Kidney (tissue), 14 donors: Measurements from ENCODE around the gene PPP1R3G. TPM values are rescaled to one million over a fixed set of nuclear protein-coding genes. Genes with fewer than 3 reads are reported as not detected.

Experiments used
- DNase-seq, 5 donors: peaks; one replicate each; pipeline ENCODE4 v3.0.0-alpha.2; 2013 to 2020
- FAIRE-seq: peaks from 2 replicates; lab custom pipeline; 2012; peaks lifted over from hg19 to GRCh38; lab: Jason Lieb, UNC
- H3K27ac ChIP-seq, 2 donors: one replicate each; pipeline ENCODE4 v1.7.0; 2013; ENCODE audit warnings: low read depth in 2 of 2, low read length in 2 of 2, inconsistent platforms in 1 of 2
- H3K27me3 ChIP-seq: one replicate; pipeline ENCODE4 v1.7.1; 2013; ENCODE audit warnings: low read length, inconsistent platforms; ENCODE audit not compliant: control insufficient read depth, insufficient read depth
- H3K36me3 ChIP-seq, 3 donors: one replicate each; pipeline versions ENCODE4 v1.7.0 to v1.7.1; 2013; ENCODE audit warnings: low read length in 3 of 3, control low read depth in 1 of 3, inconsistent platforms in 1 of 3; ENCODE audit not compliant: insufficient read depth in 3 of 3, control insufficient read depth in 2 of 3
- H3K4me1 ChIP-seq, 3 donors: one replicate each; pipeline versions ENCODE4 v1.7.0 to v1.7.1; 2013; ENCODE audit warnings: low read length in 3 of 3, inconsistent platforms in 1 of 3, low read depth in 1 of 3; ENCODE audit not compliant: control insufficient read depth in 2 of 3, insufficient read depth in 2 of 3
- H3K4me3 ChIP-seq, 3 donors: one replicate each; pipeline versions ENCODE4 v1.7.0 to v1.8.1; 2013; ENCODE audit warnings: low read length in 3 of 3, control low read depth in 1 of 3, inconsistent platforms in 1 of 3
- H3K9ac ChIP-seq, 3 donors: one replicate each; pipeline versions ENCODE4 v1.7.0 to v1.7.1; 2013; ENCODE audit warnings: low read length in 3 of 3, control low read depth in 1 of 3, inconsistent platforms in 1 of 3
- H3K9me3 ChIP-seq, 3 donors: one replicate each; pipeline versions ENCODE4 v1.7.0 to v1.7.1; 2013; ENCODE audit warnings: low read length in 3 of 3, control low read depth in 1 of 3, inconsistent platforms in 1 of 3; ENCODE audit not compliant: control insufficient read depth in 2 of 3, insufficient read depth in 1 of 3
- CTCF ChIP-seq: IDR thresholded peaks from 3 replicates; pipeline ENCODE4 v1.5.1; 2012; ENCODE audit warnings: mild to moderate bottlenecking, moderate library complexity, borderline replicate concordance; ENCODE audit not compliant: insufficient read depth; ENCODE audit errors: extremely low read depth
- intact Hi-C: fragments of 100-400 bp; cut with DNase I; formaldehyde crosslinking; loops from one replicate; pipeline ENCODE4 v1.11.1; 2022
- polyA plus RNA-seq: library from polyadenylated mRNA; stranded (reverse); fragments of 350-450 nt; fragmentation: Illumina TruSeq; extraction: RNeasy Lipid Tissue Mini Kit (QIAGEN cat#74804); gene quantifications from one replicate; pipeline ENCODE4 v1.2.3, GENCODE V29; 2014; ENCODE audit warnings: low read depth, low replicate concordance; ENCODE audit not compliant: insufficient read depth
- total RNA-seq: library from RNA; stranded (reverse); fragmentation: NEBNext Ultra II Directional; extraction: Animal tissue kit (Norgen Biotek cat#: 25700); gene quantifications from one replicate; pipeline ENCODE4 v1.2.1, GENCODE V29; 2021
- donor health status: control.
- donor health status: control.
- donor health status: control.
- donor health status: control.
- donor health status: control.
- donor health status: DM: yes; HTN: yes; CAD: no.
- donor health status: Normal renal cell carcinoma (clear cell type).

PPP1R3G gene
- total and polyA plus RNA-seq, 2 donors from 2014 or later = 0.49 to 1.9 TPM

GRCh38 chr6:5076931-5077330, 8.2 kb upstream of the PPP1R3G start:
- intact Hi-C loops = no loop called here

GRCh38 chr6:5078121-5078669, 6.9 kb upstream of the PPP1R3G start:
- FAIRE-seq (no peak), DNase-seq (no peak)
- H3K9ac ChIP-seq = no peak overlapping the region
- H3K36me3 ChIP-seq = no peaks in the 10 kb centered on the region
- H3K4me3 ChIP-seq = no peak overlapping the region
- H3K4me1 ChIP-seq = no peaks in the 10 kb centered on the region
- no peak for TF ChIP-seq CTCF
- H3K27ac ChIP-seq = no peak overlapping the region
- no peaks in the 10 kb centered on the region for H3K9me3 ChIP-seq
- H3K27me3 ChIP-seq = no peaks in the 10 kb centered on the region
- intact Hi-C loops = no loop called here

More at GRCh38 chr6:5076931-5077330, 8.2 kb upstream of the PPP1R3G start:
- Histone ChIP-seq H3K9ac (no peak overlapping the region), H3K27me3 (no peaks in the 10 kb centered on the region), H3K4me1 (no peaks in the 10 kb centered on the region), H3K27ac (no peak overlapping the region), H3K36me3 (no peaks in the 10 kb centered on the region), H3K9me3 (no peaks in the 10 kb centered on the region), H3K4me3 (no peak overlapping the region)
- FAIRE-seq (no peak), DNase-seq (no peak)
- no peak for TF ChIP-seq CTCF

GRCh38 chr6:5079692-5080091, 5.4 kb upstream of the PPP1R3G start:
- DNase-seq (no peak), FAIRE-seq (no peak)
- no peaks in the 10 kb centered on the region for H3K36me3 ChIP-seq
- no peak overlapping the region for H3K27ac ChIP-seq
- TF ChIP-seq CTCF = no peak
- intact Hi-C loops = no loop called here
- no peak overlapping the region for H3K4me3 ChIP-seq
- no peaks in the 10 kb centered on the region for H3K9me3 ChIP-seq
- no peaks in the 10 kb centered on the region for H3K4me1 ChIP-seq
- no peak overlapping the region for H3K9ac ChIP-seq
- H3K27me3 ChIP-seq = no peaks in the 10 kb centered on the region

- H3K9me3 ChIP-seq = no peaks in the 10 kb centered on the region
- H3K9ac ChIP-seq = no peak overlapping the region
- no peaks in the 10 kb centered on the region for H3K36me3 ChIP-seq
- no peaks in the 10 kb centered on the region for H3K4me1 ChIP-seq
- FAIRE-seq = no peak
- no peak for DNase-seq
- H3K4me3 ChIP-seq = no peak overlapping the region
- no peaks in the 10 kb centered on the region for H3K27me3 ChIP-seq
- TF ChIP-seq CTCF = no peak
- intact Hi-C loops = no loop called here
- no peak overlapping the region for H3K27ac ChIP-seq
Measured at GRCh38 chr6:5080574-5080973, 4.6 kb upstream of the PPP1R3G start.
